MM.1S (cell line): Measurements from ENCODE around the gene CST4.

Experiments
- EZH2 ChIP-seq: fragments of 300-600 bp; sonication (generic); optimal IDR thresholded peaks from 2 replicates; pipeline ENCODE3; 2017; ENCODE audit warnings: low read depth, mild to moderate bottlenecking, antibody characterized with exemption, low read length, mixed read lengths
- TF ChIP-seq, protein P1 (sequence below): fragments of 300-600 bp; sonication (generic); IDR thresholded peaks from 2 replicates; pipeline ENCODE4 v1.5.1; 2016; ENCODE audit warnings: antibody characterized with exemption, low read length, mixed read lengths

DNA sequence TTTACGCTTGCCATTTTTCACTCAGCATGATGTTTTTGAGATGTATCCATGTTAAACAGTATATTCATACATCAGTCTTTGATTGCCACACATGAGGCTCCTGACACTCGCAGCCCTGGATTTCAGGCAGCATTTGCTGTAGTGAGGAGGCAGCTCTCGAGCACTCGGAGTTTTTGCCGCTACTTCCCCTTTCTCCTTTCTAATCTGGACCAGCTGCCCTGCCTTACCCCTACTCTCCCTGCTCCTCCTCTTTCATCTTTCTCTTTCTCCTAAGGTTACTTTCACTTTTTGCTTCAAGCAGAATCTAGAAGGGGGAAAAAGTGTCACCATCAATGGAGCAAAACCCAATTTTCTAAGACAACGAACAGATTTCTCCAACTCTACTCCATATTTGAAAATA is 45.2 kb downstream of the CST4 start:
- TF ChIP-seq, protein P1, sequence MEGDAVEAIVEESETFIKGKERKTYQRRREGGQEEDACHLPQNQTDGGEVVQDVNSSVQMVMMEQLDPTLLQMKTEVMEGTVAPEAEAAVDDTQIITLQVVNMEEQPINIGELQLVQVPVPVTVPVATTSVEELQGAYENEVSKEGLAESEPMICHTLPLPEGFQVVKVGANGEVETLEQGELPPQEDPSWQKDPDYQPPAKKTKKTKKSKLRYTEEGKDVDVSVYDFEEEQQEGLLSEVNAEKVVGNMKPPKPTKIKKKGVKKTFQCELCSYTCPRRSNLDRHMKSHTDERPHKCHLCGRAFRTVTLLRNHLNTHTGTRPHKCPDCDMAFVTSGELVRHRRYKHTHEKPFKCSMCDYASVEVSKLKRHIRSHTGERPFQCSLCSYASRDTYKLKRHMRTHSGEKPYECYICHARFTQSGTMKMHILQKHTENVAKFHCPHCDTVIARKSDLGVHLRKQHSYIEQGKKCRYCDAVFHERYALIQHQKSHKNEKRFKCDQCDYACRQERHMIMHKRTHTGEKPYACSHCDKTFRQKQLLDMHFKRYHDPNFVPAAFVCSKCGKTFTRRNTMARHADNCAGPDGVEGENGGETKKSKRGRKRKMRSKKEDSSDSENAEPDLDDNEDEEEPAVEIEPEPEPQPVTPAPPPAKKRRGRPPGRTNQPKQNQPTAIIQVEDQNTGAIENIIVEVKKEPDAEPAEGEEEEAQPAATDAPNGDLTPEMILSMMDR: no peak
- no peak for TF ChIP-seq EZH2
